ENCODE results near the gene ACAA2.

Gene ACAA2

GRCh38 chr18:49813319-49814146 lies at the start of gene ACAA2:
ACAA2 (minus strand) TSS chr18:49813533; CDS start chr18:49813484, 49 bp downstream.
- peaks cover 34% of the 10 kb centered on the region for H3K36me3 Mint-ChIP-seq (ENCODE audit: low read depth)

GRCh38 chr18:49862656-49863385 lies 49.5 kb upstream of the ACAA2 start:
- Mint-ChIP-seq H3K4me3 (no peak overlapping the region), H3K27ac (no peak overlapping the region), H3K27me3 (no peaks in the 10 kb centered on the region), H3K4me1 (ENCODE audit: low read depth) (no peaks in the 10 kb centered on the region), H3K9me3 (no peaks in the 10 kb centered on the region), H3K36me3 (ENCODE audit: low read depth) (no peaks in the 10 kb centered on the region)
- intact Hi-C loops (cut with micrococcal nuclease), result no loop called here

More at GRCh38 chr18:49813319-49814146, at the start of gene ACAA2:
- peaks cover 38% of the 10 kb centered on the region for H3K4me1 Mint-ChIP-seq (ENCODE audit: low read depth)
- intact Hi-C loops (cut with micrococcal nuclease), result loop anchor here (2.0 to 10.0 kb wide), 2 partner anchors 327 to 471 kb away; partner anchors contain the start of genes C18orf32, CXXC1 and MBD1
- H3K27ac Mint-ChIP-seq, result peak within 1 kb of the TSS; percentile 96
- H3K9me3 Mint-ChIP-seq, result peaks cover 17% of the 10 kb centered on the region
- H3K4me3 Mint-ChIP-seq, result peak within 1 kb of the TSS; percentile 87
- H3K27me3 Mint-ChIP-seq, result no peaks in the 10 kb centered on the region

- intact Hi-C loops (cut with micrococcal nuclease), result no loop called here
- Mint-ChIP-seq H3K27ac (no peak overlapping the region), H3K9me3 (no peaks in the 10 kb centered on the region)
Measured at GRCh38 chr18:49861659-49862058, 48.3 kb upstream of the ACAA2 start.

GRCh38 chr18:49859725-49860124 lies 46.4 kb upstream of the ACAA2 start:
- Mint-ChIP-seq H3K4me3 (no peak overlapping the region), H3K9me3 (no peaks in the 10 kb centered on the region), H3K36me3 (ENCODE audit: low read depth) (no peaks in the 10 kb centered on the region), H3K27ac (no peak overlapping the region), H3K27me3 (no peaks in the 10 kb centered on the region), H3K4me1 (ENCODE audit: low read depth) (no peaks in the 10 kb centered on the region)
- intact Hi-C loops (cut with micrococcal nuclease), result loop anchor here (2.0 kb wide), 1 partner anchor 299 kb away; no protein-coding TSS in a partner anchor

More at GRCh38 chr18:49861659-49862058, 48.3 kb upstream of the ACAA2 start:
- H3K4me3 Mint-ChIP-seq, result no peak overlapping the region
- no peaks in the 10 kb centered on the region for H3K4me1 Mint-ChIP-seq (ENCODE audit: low read depth)
- H3K36me3 Mint-ChIP-seq (ENCODE audit: low read depth), result no peaks in the 10 kb centered on the region
- no peaks in the 10 kb centered on the region for H3K27me3 Mint-ChIP-seq

- Mint-ChIP-seq H3K27ac (no peak overlapping the region), H3K36me3 (ENCODE audit: low read depth) (no peaks in the 10 kb centered on the region), H3K4me3 (no peak overlapping the region), H3K27me3 (no peaks in the 10 kb centered on the region), H3K4me1 (ENCODE audit: low read depth) (no peaks in the 10 kb centered on the region), H3K9me3 (no peaks in the 10 kb centered on the region)
- intact Hi-C loops (cut with micrococcal nuclease), result loop anchor here (2.0 kb wide), 1 partner anchor 298 kb away; no protein-coding TSS in a partner anchor
Measured at GRCh38 chr18:49859021-49859359, 45.7 kb upstream of the ACAA2 start.

- H3K4me3 Mint-ChIP-seq, result no peak overlapping the region
- H3K9me3 Mint-ChIP-seq, result no peaks in the 10 kb centered on the region
- H3K27ac Mint-ChIP-seq, result no peak overlapping the region
- no peaks in the 10 kb centered on the region for H3K4me1 Mint-ChIP-seq (ENCODE audit: low read depth)
- H3K36me3 Mint-ChIP-seq (ENCODE audit: low read depth), result no peaks in the 10 kb centered on the region
- H3K27me3 Mint-ChIP-seq, result no peaks in the 10 kb centered on the region
- intact Hi-C loops (cut with micrococcal nuclease), result loop anchor here (1.0 to 2.0 kb wide), 2 partner anchors 298 to 348 kb away; no protein-coding TSS in a partner anchor
Measured at GRCh38 chr18:49858309-49859020, 45.1 kb upstream of the ACAA2 start.

GRCh38 chr18:49857708-49858107 lies 44.4 kb upstream of the ACAA2 start:
- Mint-ChIP-seq H3K36me3 (ENCODE audit: low read depth) (no peaks in the 10 kb centered on the region), H3K27me3 (no peaks in the 10 kb centered on the region), H3K4me3 (no peak overlapping the region), H3K9me3 (no peaks in the 10 kb centered on the region), H3K4me1 (ENCODE audit: low read depth) (no peaks in the 10 kb centered on the region), H3K27ac (no peak overlapping the region)
- intact Hi-C loops (cut with micrococcal nuclease), result loop anchor here (1.0 to 2.0 kb wide), 2 partner anchors 297 to 347 kb away; no protein-coding TSS in a partner anchor

- intact Hi-C loops (cut with micrococcal nuclease), result no loop called here
- no peaks in the 10 kb centered on the region for H3K9me3 Mint-ChIP-seq
Measured at GRCh38 chr18:49856496-49856895, 43.2 kb upstream of the ACAA2 start.

GRCh38 chr18:49855711-49856415 lies 42.5 kb upstream of the ACAA2 start:
- H3K4me3 Mint-ChIP-seq, result no peak overlapping the region
- no peaks in the 10 kb centered on the region for H3K27me3 Mint-ChIP-seq
- intact Hi-C loops (cut with micrococcal nuclease), result no loop called here
- no peaks in the 10 kb centered on the region for H3K9me3 Mint-ChIP-seq
- H3K36me3 Mint-ChIP-seq (ENCODE audit: low read depth), result no peaks in the 10 kb centered on the region
- no peak overlapping the region for H3K27ac Mint-ChIP-seq
- no peaks in the 10 kb centered on the region for H3K4me1 Mint-ChIP-seq (ENCODE audit: low read depth)

More at GRCh38 chr18:49856496-49856895, 43.2 kb upstream of the ACAA2 start:
- no peak overlapping the region for H3K27ac Mint-ChIP-seq
- H3K4me1 Mint-ChIP-seq (ENCODE audit: low read depth), result no peaks in the 10 kb centered on the region
- no peak overlapping the region for H3K4me3 Mint-ChIP-seq
- no peaks in the 10 kb centered on the region for H3K27me3 Mint-ChIP-seq
- H3K36me3 Mint-ChIP-seq (ENCODE audit: low read depth), result no peaks in the 10 kb centered on the region

- no peaks in the 10 kb centered on the region for H3K36me3 Mint-ChIP-seq (ENCODE audit: low read depth)
- no peak overlapping the region for H3K4me3 Mint-ChIP-seq
- no peaks in the 10 kb centered on the region for H3K27me3 Mint-ChIP-seq
- H3K4me1 Mint-ChIP-seq (ENCODE audit: low read depth), result no peaks in the 10 kb centered on the region
- H3K27ac Mint-ChIP-seq, result no peak overlapping the region
- intact Hi-C loops (cut with micrococcal nuclease), result no loop called here
- no peaks in the 10 kb centered on the region for H3K9me3 Mint-ChIP-seq
Measured at GRCh38 chr18:49854681-49855080, 41.3 kb upstream of the ACAA2 start.

GRCh38 chr18:49853436-49853835 lies 40.1 kb upstream of the ACAA2 start:
- no peaks in the 10 kb centered on the region for H3K36me3 Mint-ChIP-seq (ENCODE audit: low read depth)
- no peak overlapping the region for H3K4me3 Mint-ChIP-seq
- no peak overlapping the region for H3K27ac Mint-ChIP-seq
- intact Hi-C loops (cut with micrococcal nuclease), result no loop called here
- H3K9me3 Mint-ChIP-seq, result no peaks in the 10 kb centered on the region
- H3K27me3 Mint-ChIP-seq, result peaks cover 6% of the 10 kb centered on the region
- no peaks in the 10 kb centered on the region for H3K4me1 Mint-ChIP-seq (ENCODE audit: low read depth)

GRCh38 chr18:49853011-49853410 lies 39.7 kb upstream of the ACAA2 start:
- Mint-ChIP-seq H3K27ac (no peak overlapping the region), H3K9me3 (no peaks in the 10 kb centered on the region), H3K4me1 (ENCODE audit: low read depth) (no peaks in the 10 kb centered on the region), H3K36me3 (ENCODE audit: low read depth) (no peaks in the 10 kb centered on the region), H3K27me3 (peaks cover 7% of the 10 kb centered on the region), H3K4me3 (no peak overlapping the region)
- intact Hi-C loops (cut with micrococcal nuclease), result no loop called here

- no peaks in the 10 kb centered on the region for H3K9me3 Mint-ChIP-seq
- H3K36me3 Mint-ChIP-seq (ENCODE audit: low read depth), result no peaks in the 10 kb centered on the region
- no peaks in the 10 kb centered on the region for H3K4me1 Mint-ChIP-seq (ENCODE audit: low read depth)
- H3K27ac Mint-ChIP-seq, result no peak overlapping the region
- no peak overlapping the region for H3K4me3 Mint-ChIP-seq
- H3K27me3 Mint-ChIP-seq, result peaks cover 7% of the 10 kb centered on the region
- intact Hi-C loops (cut with micrococcal nuclease), result no loop called here
Measured at GRCh38 chr18:49851624-49852023, 38.3 kb upstream of the ACAA2 start.
